ENCODE data around the gene SLC38A9. TPM values are rescaled to one million over a fixed set of nuclear protein-coding genes. Genes with fewer than 3 reads are reported as not detected.

The SLC38A9 gene
- polyA plus RNA-seq, 1 experiment, result 12.5 TPM

GRCh38 chr5:55582256-55582655 lies 129.9 kb downstream of the SLC38A9 start:
- H3K36me3 ChIP-seq (ENCODE audit: control insufficient read depth, insufficient read depth, low read length), result no peaks in the 10 kb centered on the region

DNA sequence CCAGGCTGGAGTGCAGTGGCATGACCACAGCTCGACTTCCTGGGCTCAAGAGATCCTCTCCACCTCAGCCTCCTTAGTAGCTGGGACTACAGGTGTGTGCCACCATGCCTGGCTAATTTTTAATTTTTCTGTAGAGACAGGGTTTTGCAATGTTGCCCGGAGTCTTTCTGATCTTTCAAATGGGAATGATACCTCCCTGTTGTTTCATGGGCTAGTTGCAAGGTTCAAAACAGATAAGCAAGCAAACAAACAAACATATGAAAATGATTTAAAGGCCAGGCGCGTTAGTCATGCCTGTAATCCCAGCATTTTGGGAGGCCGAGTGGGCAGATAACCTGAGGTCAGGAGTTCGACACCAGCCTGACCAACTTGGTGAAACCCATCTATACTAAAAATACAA lies 132.1 kb downstream of the SLC38A9 start:
- no peak overlapping the region for H3K4me3 ChIP-seq (ENCODE audit: low read depth, low read length)
- no peaks in the 10 kb centered on the region for H3K36me3 ChIP-seq (ENCODE audit: control insufficient read depth, insufficient read depth, low read length)
- ChIA-PET POLR2A (no interaction called here), CTCF (no interaction called here)
- no peak for TF ChIP-seq CTCF (IDR thresholded peaks at IDR 0.05; ENCODE audit: insufficient read depth, low read depth, low read length)
- H3K27me3 ChIP-seq (ENCODE audit: control insufficient read depth, insufficient read depth, low read length), result no peaks in the 10 kb centered on the region
- no peak for DNase-seq (ENCODE audit: low read depth)

More at GRCh38 chr5:55582256-55582655, 129.9 kb downstream of the SLC38A9 start:
- CTCF ChIA-PET, result no interaction called here
- Histone ChIP-seq H3K4me3 (ENCODE audit: low read depth, low read length) (no peak overlapping the region), H3K27me3 (ENCODE audit: control insufficient read depth, insufficient read depth, low read length) (no peaks in the 10 kb centered on the region)
- POLR2A ChIA-PET, result no interaction called here
- DNase-seq (ENCODE audit: low read depth), result no peak
- no peak for TF ChIP-seq CTCF (IDR thresholded peaks at IDR 0.05; ENCODE audit: insufficient read depth, low read depth, low read length)

GRCh38 chr5:55578771-55579170 lies 133.4 kb downstream of the SLC38A9 start:
- no peak overlapping the region for H3K4me3 ChIP-seq (ENCODE audit: low read depth, low read length)
- H3K27me3 ChIP-seq (ENCODE audit: control insufficient read depth, insufficient read depth, low read length), result no peaks in the 10 kb centered on the region
- POLR2A ChIA-PET, result no interaction called here
- no peak for DNase-seq (ENCODE audit: low read depth)
- H3K36me3 ChIP-seq (ENCODE audit: control insufficient read depth, insufficient read depth, low read length), result no peaks in the 10 kb centered on the region
- TF ChIP-seq CTCF (IDR thresholded peaks at IDR 0.05; ENCODE audit: insufficient read depth, low read depth, low read length), result no peak
- CTCF ChIA-PET, result interaction anchor here (0.6 kb wide), 1 partner anchor 135 kb away, joined by 3 read pairs; no protein-coding TSS in a partner anchor

DNA sequence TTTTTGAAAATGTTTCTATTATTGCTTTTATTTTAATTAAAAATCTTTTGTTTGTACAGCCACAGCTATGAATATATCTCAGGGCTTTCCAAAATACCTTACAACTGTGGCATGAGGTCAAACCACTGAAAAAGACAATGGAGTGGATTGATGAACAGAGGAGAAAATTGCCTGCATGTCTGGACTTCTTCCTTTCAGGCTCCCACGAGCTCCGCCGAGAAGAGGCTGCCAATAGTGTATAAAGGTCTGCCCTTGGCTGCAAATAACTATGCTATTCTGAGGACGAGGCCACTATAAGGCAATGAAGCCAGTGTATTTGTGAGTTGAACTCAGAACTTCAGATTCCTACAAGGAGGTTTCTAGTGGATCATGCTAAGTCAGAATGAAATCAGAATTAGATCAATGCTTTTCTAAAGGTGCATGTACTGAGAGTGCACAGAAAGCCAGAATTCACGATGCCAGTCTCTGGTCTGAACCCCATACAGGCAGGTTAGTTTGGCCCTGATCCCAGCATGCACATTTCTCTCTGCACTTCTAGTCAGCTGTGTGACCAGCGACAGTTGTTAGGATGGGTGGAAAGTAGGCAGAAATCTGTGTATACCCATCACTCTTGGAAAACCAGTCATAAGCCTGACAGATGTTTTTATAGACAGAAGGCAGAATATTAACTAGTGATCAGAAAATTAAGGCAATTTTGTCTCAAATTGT lies 134.6 kb downstream of the SLC38A9 start:
- CTCF ChIA-PET, result no interaction called here
- TF ChIP-seq CTCF (IDR thresholded peaks at IDR 0.05; ENCODE audit: insufficient read depth, low read depth, low read length), result no peak

GRCh38 chr5:55576661-55577060 lies 135.5 kb downstream of the SLC38A9 start:
- POLR2A ChIA-PET, result interaction anchor here (0.6 kb wide), 1 partner anchor 168 kb away, joined by 4 read pairs; no protein-coding TSS in a partner anchor
- no peak overlapping the region for H3K4me3 ChIP-seq (ENCODE audit: low read depth, low read length)
- no peak for DNase-seq (ENCODE audit: low read depth)
- no peaks in the 10 kb centered on the region for H3K27me3 ChIP-seq (ENCODE audit: control insufficient read depth, insufficient read depth, low read length)
- H3K36me3 ChIP-seq (ENCODE audit: control insufficient read depth, insufficient read depth, low read length), result no peaks in the 10 kb centered on the region
- CTCF ChIA-PET, result interaction anchor here (1.0 to 1.5 kb wide), 2 partner anchors 15 to 116 kb away, joined by 3 read pairs; no protein-coding TSS in a partner anchor
- TF ChIP-seq CTCF (IDR thresholded peaks at IDR 0.05; ENCODE audit: insufficient read depth, low read depth, low read length), result no peak

More for the DNA sequence above, 134.6 kb downstream of the SLC38A9 start:
- POLR2A ChIA-PET, result no interaction called here
- no peak overlapping the region for H3K4me3 ChIP-seq (ENCODE audit: low read depth, low read length)
- DNase-seq (ENCODE audit: low read depth), result no peak
- no peaks in the 10 kb centered on the region for H3K36me3 ChIP-seq (ENCODE audit: control insufficient read depth, insufficient read depth, low read length)
- no peaks in the 10 kb centered on the region for H3K27me3 ChIP-seq (ENCODE audit: control insufficient read depth, insufficient read depth, low read length)

Small RNA genes lying within 50 kb of the gene (small RNA-seq; reads per million reads assigned to genes)
- not detected for gene AC016632.1 (ENCODE audit: insufficient read length, low read depth, low replicate concordance)

Other genes with a start within 250 kb of the SLC38A9 start
- 43.1 and 55.8 TPM in 2 replicates for gene PLPP1, start 177.4 kb downstream of the SLC38A9 start, polyA plus RNA-seq (2011; rRNA removed)
- gene DDX4, start 25.7 kb upstream of the SLC38A9 start, polyA plus RNA-seq (2011; rRNA removed), result not detected in 2 replicates
- 0.07 TPM in 1 of 2 replicates, not detected in the other for gene IL31RA, start 139.0 kb upstream of the SLC38A9 start, polyA plus RNA-seq (2011; rRNA removed)